SK-N-SH (cell line): ENCODE results near the gene NR2C2AP. TPM values are rescaled to one million over a fixed set of nuclear protein-coding genes. Genes with fewer than 3 reads are reported as not detected.

ENCODE experiments used
- CTCF ChIA-PET: fragments of 300-600, 350-600 bp; formaldehyde crosslinking; extraction: SDS; loops from one replicate; lab custom pipeline; 2021; lab: Yijun Ruan, JAX
- POLR2A ChIA-PET: fragments of 350-600 bp; sonication (Branson Sonifier 250); formaldehyde crosslinking; extraction: SDS; loops from one replicate; lab custom pipeline; 2020; ENCODE audit warnings: antibody characterized with exemption, inconsistent platforms; lab: Yijun Ruan, JAX
- DNase-seq: peaks from one replicate; pipeline ENCODE4 v3.0.0; 2012
- H2AFZ ChIP-seq: fragments of 200-600 bp; sonication (generic); 2 replicates; pipeline ENCODE4 v1.8.1; 2016; ENCODE audit warnings: antibody characterized with exemption, mild to moderate bottlenecking, low read depth
- H3F3A ChIP-seq: fragments of 200-600 bp; sonication (generic); replicated peaks from 2 replicates; pipeline ENCODE3; 2016; ENCODE audit warnings: antibody characterized with exemption, mild to moderate bottlenecking; ENCODE audit not compliant: insufficient read depth
- H3K27ac ChIP-seq, 2 experiments: fragments of 200-500 bp in 1 of 2; fragments of 200-600 bp in 1 of 2; sonication (Bioruptor generic) in 1 of 2; sonication (generic), shearing (Covaris generic) in 1 of 2; 2 replicates each; pipeline versions ENCODE4 v1.5.1 to v1.6.1; 2014 to 2016; ENCODE audit warnings: low read depth in 2 of 2, inconsistent platforms in 1 of 2, low read length in 1 of 2, mild to moderate bottlenecking in 1 of 2, mixed read lengths in 1 of 2
- H3K27me3 ChIP-seq: fragments of 200-600 bp; sonication (generic), shearing (Covaris generic); 2 replicates; pipeline ENCODE4 v1.6.1; 2016; ENCODE audit warnings: mixed run types; ENCODE audit not compliant: insufficient read depth
- H3K36me3 ChIP-seq, 2 experiments: fragments of 200-500 bp in 1 of 2; fragments of 200-600 bp in 1 of 2; sonication (Bioruptor generic) in 1 of 2; sonication (generic) in 1 of 2; replicated peaks in 1 of 2; 2 replicates each; pipeline versions ENCODE3 to v1.5.1; 2014 to 2016; ENCODE audit warnings: low read length in 1 of 2, mild to moderate bottlenecking in 1 of 2; ENCODE audit not compliant: insufficient read depth in 2 of 2, control insufficient read depth in 1 of 2
- H3K4me1 ChIP-seq, 2 experiments: fragments of 200-500 bp in 1 of 2; fragments of 200-600 bp in 1 of 2; sonication (Bioruptor generic) in 1 of 2; sonication (generic), shearing (Covaris generic) in 1 of 2; 2 replicates each; pipeline versions ENCODE4 v1.5.1 to v1.6.1; 2014 to 2016; ENCODE audit warnings: low read depth in 1 of 2, low read length in 1 of 2, mixed run types in 1 of 2; ENCODE audit not compliant: insufficient read depth in 2 of 2, control insufficient read depth in 1 of 2
- H3K4me2 ChIP-seq: fragments of 200-600 bp; sonication (generic), shearing (Covaris generic); 2 replicates; pipeline ENCODE4 v1.6.1; 2017; ENCODE audit warnings: mixed run types
- H3K4me3 ChIP-seq, 2 experiments: fragments of 200-500 bp in 1 of 2; fragments of 200-600 bp in 1 of 2; sonication (Bioruptor generic) in 1 of 2; sonication (generic), shearing (Covaris generic) in 1 of 2; 2 replicates each; pipeline versions ENCODE4 v1.5.1 to v1.8.1; 2014 to 2016; ENCODE audit warnings: low read depth in 2 of 2, inconsistent platforms in 1 of 2, low read length in 1 of 2, mild to moderate bottlenecking in 1 of 2, mixed read lengths in 1 of 2, moderate library complexity in 1 of 2
- H3K79me2 ChIP-seq: fragments of 200-600 bp; sonication (generic); 2 replicates; pipeline ENCODE4 v1.8.1; 2017; ENCODE audit warnings: mild to moderate bottlenecking; ENCODE audit not compliant: insufficient read depth
- H3K9ac ChIP-seq: fragments of 200-600 bp; sonication (generic); 2 replicates; pipeline ENCODE4 v1.6.1; 2017; ENCODE audit warnings: mixed run types
- H3K9me2 ChIP-seq: fragments of 200-600 bp; sonication (generic); 2 replicates; pipeline ENCODE4 v1.6.1; 2017; ENCODE audit warnings: mixed run types
- H3K9me3 ChIP-seq: fragments of 200-600 bp; sonication (generic); 2 replicates; pipeline ENCODE4 v1.6.1; 2017; ENCODE audit warnings: mixed run types, mild to moderate bottlenecking, moderate library complexity
- H4K20me1 ChIP-seq: fragments of 200-600 bp; sonication (generic); 2 replicates; pipeline ENCODE4 v1.6.1; 2017; ENCODE audit warnings: mild to moderate bottlenecking, mixed run types; ENCODE audit not compliant: insufficient read depth
- EZH2phosphoT487 ChIP-seq: fragments of 200-600 bp; sonication (generic); IDR thresholded peaks from 2 replicates; pipeline ENCODE4 v1.6.1; 2017; ENCODE audit warnings: low read depth, mixed run types, mild to moderate bottlenecking, antibody characterized with exemption, moderate library complexity, borderline replicate concordance
- GATA2 ChIP-seq: sonication (generic); formaldehyde crosslinking; IDR thresholded peaks from 2 replicates; pipeline ENCODE4 v1.5.0; 2020; ENCODE audit warnings: mild to moderate bottlenecking, missing genetic modification reagents
- WGBS: methylation state at CpG from one replicate; pipeline ENCODE4 v1.1.6; 2017; ENCODE audit warnings: low lambda C conversion rate; 5-methylcytosine and 5-hydroxymethylcytosine counted together
- polyA plus RNA-seq, 3 experiments: library from polyadenylated mRNA; depleted of rRNA; stranded (reverse); fragments of >200 nt; gene quantifications; 2 replicates each; pipeline ENCODE4 v1.2.3, GENCODE V29; 2012
- small RNA-seq, 7 experiments: library from RNA; depleted of rRNA; stranded (forward); fragments of <200 nt; gene quantifications; one replicate each; pipeline ENCODE3, GENCODE V24; 2012
- TF ChIP-seq, protein P1 (sequence below): IDR thresholded peaks from 2 replicates; pipeline ENCODE4 v1.6.1; 2012; ENCODE audit warnings: mild to moderate bottlenecking, low read depth, low read length, moderate library complexity
- TF ChIP-seq, protein P2 (sequence below): IDR thresholded peaks from 2 replicates; pipeline ENCODE4 v1.4.0; 2012; ENCODE audit warnings: low read depth, borderline replicate concordance

The NR2C2AP gene
- polyA plus RNA-seq, 1 of the 3 experiments (the other 2 are of a cell fraction): 21.9 TPM

DNA sequence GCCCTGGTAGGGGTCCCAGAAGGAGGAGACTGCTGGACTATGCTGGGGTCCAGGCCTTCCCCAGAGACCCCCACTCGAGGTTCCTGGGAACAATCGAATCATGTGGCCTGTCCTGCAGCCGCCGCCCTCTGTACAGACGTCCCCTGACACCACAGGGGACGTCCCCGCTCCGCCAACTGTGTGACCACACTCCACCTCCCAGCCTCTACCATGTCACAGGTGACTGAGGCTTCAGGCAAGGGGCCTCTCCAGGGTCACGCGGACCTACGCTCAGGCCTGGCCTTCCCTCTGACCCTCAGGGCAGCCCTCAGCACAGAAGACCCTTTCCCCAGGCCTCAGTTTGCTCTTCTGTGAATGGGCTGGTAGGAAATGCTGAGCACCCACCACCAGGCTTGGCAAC lies 51.8 kb downstream of the NR2C2AP start:
- DNase-seq: no peak
- Histone ChIP-seq H3K4me1 (no peaks in the 10 kb centered on the region), H3K9ac (no peak overlapping the region), H2AFZ (no peak overlapping the region), H3K9me2 (no peaks in the 10 kb centered on the region), H3K9me3 (no peaks in the 10 kb centered on the region), H3K27ac (no peak overlapping the region), H3K36me3 (peaks cover 0 to 9% of the 10 kb centered on the region in 2 experiments), H4K20me1 (no peaks in the 10 kb centered on the region), H3K79me2 (no peaks in the 10 kb centered on the region), H3K4me3 (no peak overlapping the region), H3K27me3 (no peaks in the 10 kb centered on the region), H3K4me2 (no peak overlapping the region), H3F3A (no peaks in the 10 kb centered on the region)
- 80% methylated on average over 11 of the region's 11 CpGs for WGBS
- POLR2A ChIA-PET: no interaction called here
- CTCF ChIA-PET: no interaction called here
- TF ChIP-seq, protein P1, sequence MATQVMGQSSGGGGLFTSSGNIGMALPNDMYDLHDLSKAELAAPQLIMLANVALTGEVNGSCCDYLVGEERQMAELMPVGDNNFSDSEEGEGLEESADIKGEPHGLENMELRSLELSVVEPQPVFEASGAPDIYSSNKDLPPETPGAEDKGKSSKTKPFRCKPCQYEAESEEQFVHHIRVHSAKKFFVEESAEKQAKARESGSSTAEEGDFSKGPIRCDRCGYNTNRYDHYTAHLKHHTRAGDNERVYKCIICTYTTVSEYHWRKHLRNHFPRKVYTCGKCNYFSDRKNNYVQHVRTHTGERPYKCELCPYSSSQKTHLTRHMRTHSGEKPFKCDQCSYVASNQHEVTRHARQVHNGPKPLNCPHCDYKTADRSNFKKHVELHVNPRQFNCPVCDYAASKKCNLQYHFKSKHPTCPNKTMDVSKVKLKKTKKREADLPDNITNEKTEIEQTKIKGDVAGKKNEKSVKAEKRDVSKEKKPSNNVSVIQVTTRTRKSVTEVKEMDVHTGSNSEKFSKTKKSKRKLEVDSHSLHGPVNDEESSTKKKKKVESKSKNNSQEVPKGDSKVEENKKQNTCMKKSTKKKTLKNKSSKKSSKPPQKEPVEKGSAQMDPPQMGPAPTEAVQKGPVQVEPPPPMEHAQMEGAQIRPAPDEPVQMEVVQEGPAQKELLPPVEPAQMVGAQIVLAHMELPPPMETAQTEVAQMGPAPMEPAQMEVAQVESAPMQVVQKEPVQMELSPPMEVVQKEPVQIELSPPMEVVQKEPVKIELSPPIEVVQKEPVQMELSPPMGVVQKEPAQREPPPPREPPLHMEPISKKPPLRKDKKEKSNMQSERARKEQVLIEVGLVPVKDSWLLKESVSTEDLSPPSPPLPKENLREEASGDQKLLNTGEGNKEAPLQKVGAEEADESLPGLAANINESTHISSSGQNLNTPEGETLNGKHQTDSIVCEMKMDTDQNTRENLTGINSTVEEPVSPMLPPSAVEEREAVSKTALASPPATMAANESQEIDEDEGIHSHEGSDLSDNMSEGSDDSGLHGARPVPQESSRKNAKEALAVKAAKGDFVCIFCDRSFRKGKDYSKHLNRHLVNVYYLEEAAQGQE: no peak
- TF ChIP-seq EZH2phosphoT487 (no peak), GATA2 (CRISPR knock-in tag) (no peak)
- TF ChIP-seq, protein P2, sequence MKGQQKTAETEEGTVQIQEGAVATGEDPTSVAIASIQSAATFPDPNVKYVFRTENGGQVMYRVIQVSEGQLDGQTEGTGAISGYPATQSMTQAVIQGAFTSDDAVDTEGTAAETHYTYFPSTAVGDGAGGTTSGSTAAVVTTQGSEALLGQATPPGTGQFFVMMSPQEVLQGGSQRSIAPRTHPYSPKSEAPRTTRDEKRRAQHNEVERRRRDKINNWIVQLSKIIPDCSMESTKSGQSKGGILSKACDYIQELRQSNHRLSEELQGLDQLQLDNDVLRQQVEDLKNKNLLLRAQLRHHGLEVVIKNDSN: no peak

Small RNAs within 50 kb of the gene (small RNA-seq; reads per million reads assigned to genes)
- 0 reads per million in 7 experiments for gene RNU6-1028P

Other genes starting within 250 kb of the NR2C2AP start
- 56.3 and 74.9 TPM in 2 replicates for gene SUGP2, start 169.9 kb downstream of the NR2C2AP start, polyA plus RNA-seq (2012; rRNA removed)
- gene ARMC6, start 169.8 kb downstream of the NR2C2AP start, polyA plus RNA-seq (2012; rRNA removed): 32.2 and 34.7 TPM in 2 replicates
- 4.3 and 6.1 TPM in 2 replicates for gene SLC25A42, start 139.4 kb downstream of the NR2C2AP start, polyA plus RNA-seq (2012; rRNA removed)
- gene TMEM161A, start 64.9 kb downstream of the NR2C2AP start, polyA plus RNA-seq (2012; rRNA removed): 37.8 and 39.3 TPM in 2 replicates
- gene MEF2B, start 33.2 kb downstream of the NR2C2AP start, polyA plus RNA-seq (2012; rRNA removed): 1.0 and 1.1 TPM in 2 replicates
- gene BORCS8, start 11.3 kb downstream of the NR2C2AP start, polyA plus RNA-seq (2012; rRNA removed): 33.7 and 36.4 TPM in 2 replicates
- gene RFXANK, start 11.2 kb downstream of the NR2C2AP start, polyA plus RNA-seq (2012; rRNA removed): 98.2 and 117 TPM in 2 replicates
- gene NCAN, start 8.5 kb upstream of the NR2C2AP start, polyA plus RNA-seq (2012; rRNA removed): 0.03 and 0.10 TPM in 2 replicates
- gene TM6SF2, start 69.9 kb upstream of the NR2C2AP start, polyA plus RNA-seq (2012; rRNA removed): 1.4 and 1.8 TPM in 2 replicates
- gene SUGP1, start 117.1 kb upstream of the NR2C2AP start, polyA plus RNA-seq (2012; rRNA removed): 35.1 and 43.2 TPM in 2 replicates
- gene MAU2, start 117.4 kb upstream of the NR2C2AP start, polyA plus RNA-seq (2012; rRNA removed): 17.6 and 19.4 TPM in 2 replicates
- 28.0 and 36.6 TPM in 2 replicates for gene GATAD2A, start 202.3 kb upstream of the NR2C2AP start, polyA plus RNA-seq (2012; rRNA removed)